Mesangial cell (primary cell): ENCODE data around the gene TOMT. TPM values are rescaled to one million over a fixed set of nuclear protein-coding genes. Genes with fewer than 3 reads are reported as not detected.

Source experiments
- total RNA-seq: library from RNA; depleted of rRNA; stranded (reverse); fragments of >200 nt; gene quantifications from 2 replicates; pipeline ENCODE4 v1.2.3, GENCODE V29; 2015

Gene TOMT, protein sequence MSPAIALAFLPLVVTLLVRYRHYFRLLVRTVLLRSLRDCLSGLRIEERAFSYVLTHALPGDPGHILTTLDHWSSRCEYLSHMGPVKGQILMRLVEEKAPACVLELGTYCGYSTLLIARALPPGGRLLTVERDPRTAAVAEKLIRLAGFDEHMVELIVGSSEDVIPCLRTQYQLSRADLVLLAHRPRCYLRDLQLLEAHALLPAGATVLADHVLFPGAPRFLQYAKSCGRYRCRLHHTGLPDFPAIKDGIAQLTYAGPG
- not detected in 2 replicates for total RNA-seq

DNA sequence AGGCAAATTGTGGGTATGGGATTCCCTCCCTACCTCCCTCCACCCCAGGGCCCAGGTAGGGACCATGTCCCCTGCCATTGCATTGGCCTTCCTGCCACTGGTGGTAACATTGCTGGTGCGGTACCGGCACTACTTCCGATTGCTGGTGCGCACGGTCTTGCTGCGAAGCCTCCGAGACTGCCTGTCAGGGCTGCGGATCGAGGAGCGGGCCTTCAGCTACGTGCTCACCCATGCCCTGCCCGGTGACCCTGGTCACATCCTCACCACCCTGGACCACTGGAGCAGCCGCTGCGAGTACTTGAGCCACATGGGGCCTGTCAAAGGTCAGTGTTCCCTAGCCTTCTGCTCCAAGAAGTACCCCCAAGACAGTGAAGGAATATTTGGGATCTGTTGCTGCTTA lies at the start of gene TOMT:
Gene TOMT (plus strand): TSS at position 37 of the 400 bp plus-strand sequence. CDS start 28 bp downstream, at position 65.

DNA sequence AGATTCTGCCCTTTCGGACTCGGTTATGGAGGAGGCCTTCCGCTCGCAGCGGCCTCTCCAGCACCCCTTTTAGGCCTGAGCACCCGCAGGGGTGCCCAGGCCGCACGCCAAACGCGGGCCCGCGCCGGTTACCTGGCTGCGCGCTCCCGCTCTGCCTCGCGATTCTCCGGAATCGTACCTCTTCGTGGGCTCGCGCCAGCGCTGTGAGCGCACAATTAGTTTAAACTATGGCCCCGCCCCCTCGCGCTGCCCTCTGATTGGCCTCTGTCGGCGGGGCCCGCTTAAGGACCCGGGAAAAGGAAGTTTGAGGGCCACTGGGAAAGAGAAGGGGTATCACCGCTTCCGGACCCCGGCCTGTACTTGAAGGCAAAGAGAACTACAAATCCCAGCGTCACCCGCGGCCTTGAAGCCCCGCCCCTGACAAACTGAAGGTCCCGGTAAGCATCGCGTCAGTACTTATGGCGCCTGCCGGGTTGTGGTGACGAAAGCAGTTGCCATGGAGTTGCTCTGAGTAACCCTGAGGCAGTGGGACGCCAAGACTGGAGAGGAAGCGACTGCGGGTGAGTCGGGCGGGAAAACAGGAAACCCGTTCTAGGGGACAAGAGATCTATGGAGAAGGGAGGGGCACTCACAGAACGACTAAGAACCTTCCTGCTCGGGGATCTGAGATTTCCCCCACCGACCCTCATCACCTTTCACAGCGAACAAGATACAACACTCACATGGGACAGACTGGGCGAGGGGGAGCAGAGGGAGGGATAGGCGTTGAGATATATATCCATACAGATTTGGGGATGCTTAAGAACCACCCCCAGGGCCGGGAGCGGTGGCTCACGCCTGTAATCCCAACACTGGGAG lies 25.2 kb upstream of the TOMT start, which contains the start of the genes LRRC51 and NUMA1:
Gene LRRC51 (plus strand): TSS at position 525 of the 858 bp plus-strand sequence. CDS start 8,234 bp downstream, outside the sequence.
Gene NUMA1 (minus strand): TSS at position 217 of the 858 bp plus-strand sequence. CDS start 44,599 bp downstream, outside the sequence.

DNA sequence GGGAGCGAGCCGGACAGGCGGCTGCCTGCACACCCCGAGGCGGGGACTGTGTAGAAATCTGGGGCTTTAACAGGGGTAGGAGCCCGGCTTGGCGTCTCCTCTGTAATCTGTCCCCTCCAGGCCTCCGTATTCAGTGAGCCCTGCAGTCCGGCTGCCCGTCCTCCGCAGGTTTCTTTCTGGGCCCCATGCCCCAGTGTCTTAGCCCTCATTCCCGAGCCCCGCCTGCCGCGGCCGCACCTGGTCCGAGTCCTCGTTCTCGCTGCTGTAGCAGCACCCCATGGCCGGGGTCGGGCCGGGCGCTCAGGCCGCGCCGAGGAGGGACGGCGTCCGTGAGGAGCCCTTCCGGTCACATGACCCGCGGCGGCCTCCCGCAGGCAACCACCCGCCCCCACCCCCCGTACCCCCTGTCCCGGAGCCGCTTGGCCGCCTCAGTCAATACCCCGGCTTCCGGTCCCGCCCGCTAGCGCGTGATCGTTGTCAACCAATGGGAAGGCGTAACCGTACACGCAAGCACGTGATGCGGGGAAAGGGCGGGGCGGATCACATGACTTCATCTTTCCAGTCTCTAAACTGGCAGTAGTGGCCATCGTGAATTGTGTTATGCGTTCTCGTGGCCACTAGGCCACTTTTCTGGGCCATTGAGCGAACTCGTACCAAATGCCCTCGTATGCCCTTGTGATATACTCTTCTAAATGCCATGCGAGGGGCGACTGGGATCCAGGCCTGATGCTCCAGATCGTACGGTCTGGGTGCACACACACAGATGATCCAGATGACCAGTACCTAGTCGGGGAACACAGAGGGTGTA lies 2.6 kb upstream of the TOMT start, which contains the start of gene LAMTOR1:
Gene LAMTOR1 (minus strand): TSS at position 352 of the 808 bp plus-strand sequence. CDS start 73 bp downstream, at position 279.

DNA sequence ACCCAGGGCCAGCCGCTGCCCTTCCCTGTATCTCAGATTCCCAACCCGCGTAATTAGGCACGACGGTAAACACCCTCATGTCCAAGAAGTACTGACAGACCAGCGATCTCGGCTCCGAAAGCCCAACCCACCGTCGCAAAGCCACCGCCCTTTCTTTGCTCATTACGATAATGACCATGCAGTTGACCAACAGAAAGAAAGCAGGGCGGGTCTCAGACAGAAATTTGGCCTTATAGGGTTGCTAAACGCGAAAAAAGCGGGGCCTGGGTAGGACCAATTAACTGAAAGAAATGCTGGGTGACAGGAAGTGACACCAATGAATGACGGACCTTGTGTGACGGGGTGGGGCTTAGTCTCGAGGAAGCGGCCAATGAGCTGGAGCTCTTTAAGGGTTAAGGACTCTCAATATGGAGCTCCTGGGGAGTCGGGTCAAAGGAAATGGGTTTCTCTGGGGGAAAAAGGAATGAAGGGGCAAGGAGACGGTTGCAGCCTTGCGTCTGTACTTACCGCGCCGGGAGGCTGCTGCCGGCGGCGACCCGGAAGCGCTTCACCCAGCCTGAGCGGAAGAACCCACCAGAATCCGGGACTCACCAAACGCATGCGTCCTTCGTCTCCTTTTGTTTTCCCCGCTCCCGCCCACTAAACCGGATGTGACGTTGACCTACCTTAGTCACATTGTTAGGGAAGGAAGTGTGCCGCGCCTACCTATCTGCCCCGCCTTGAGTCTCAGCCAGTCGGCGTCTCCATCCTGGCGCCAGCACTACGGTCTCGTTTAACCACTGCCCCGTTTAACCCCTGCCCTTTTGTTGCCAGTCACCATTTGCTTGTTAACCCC lies 6.6 kb downstream of the TOMT start, which contains the start of gene ANAPC15:
Gene ANAPC15 (minus strand): TSS at position 553 of the 835 bp plus-strand sequence. CDS start 1,419 bp downstream, outside the sequence.

DNA sequence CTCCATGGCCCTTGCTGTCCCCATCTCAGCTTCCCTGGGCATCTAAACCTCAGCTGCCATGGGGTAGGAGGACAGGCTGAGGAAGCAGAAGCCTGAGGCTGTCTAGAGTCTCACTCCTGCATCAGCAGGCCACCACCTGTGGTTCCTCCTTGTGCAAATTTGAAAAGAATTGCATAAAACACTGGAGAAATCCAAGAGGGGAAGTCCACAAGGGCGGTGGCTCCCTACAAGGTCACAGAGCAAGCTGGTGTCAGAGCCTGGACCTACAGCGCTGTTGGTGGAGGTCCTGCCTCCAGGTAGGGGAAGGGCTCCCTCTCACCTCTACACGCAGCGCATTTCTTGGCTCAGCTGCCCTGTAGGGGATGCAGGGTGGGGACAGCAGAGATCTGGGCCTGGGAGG lies 29.7 kb downstream of the TOMT start, which contains the start of gene FOLR3:
Gene FOLR3 (plus strand): TSS at position 253 of the 400 bp plus-strand sequence. CDS start 228 bp downstream, outside the sequence.

Other genes starting within 250 kb of the TOMT start
- gene DEFB131B, start 227.5 kb upstream of the TOMT start, total RNA-seq = not detected in 2 replicates
- 4.4 and 4.7 TPM in 2 replicates for gene XNDC1N, start 177.3 kb upstream of the TOMT start, total RNA-seq
- gene RNF121, start 176.9 kb upstream of the TOMT start, total RNA-seq = 38.8 and 40.7 TPM in 2 replicates
- 1.5 and 2.8 TPM in 2 replicates for gene IL18BP, start 107.0 kb upstream of the TOMT start, total RNA-seq
- 117 and 205 TPM in 2 replicates for gene NUMA1, start 25.4 kb upstream of the TOMT start, total RNA-seq
- 3.4 and 4.1 TPM in 2 replicates for gene LRRC51, start 25.1 kb upstream of the TOMT start, total RNA-seq
- gene LAMTOR1, start 2.6 kb upstream of the TOMT start, total RNA-seq = 141 and 146 TPM in 2 replicates
- 25.9 and 45.3 TPM in 2 replicates for gene ANAPC15, start 6.8 kb downstream of the TOMT start, total RNA-seq
- gene FOLR3, start 29.8 kb downstream of the TOMT start, total RNA-seq = not detected in 2 replicates
- gene FOLR1, start 86.2 kb downstream of the TOMT start, total RNA-seq = 0.49 and 17.1 TPM in 2 replicates
- not detected in 2 replicates for gene FOLR2, start 110.9 kb downstream of the TOMT start, total RNA-seq
- gene INPPL1, start 118.8 kb downstream of the TOMT start, total RNA-seq = 91.7 and 129 TPM in 2 replicates
- gene PHOX2A, start 138.3 kb downstream of the TOMT start, total RNA-seq = 0.13 TPM in 1 of 2 replicates, not detected in the other